Measurements from ENCODE around the gene REC114.
"Not testable (repeated sequence)": the region's sequence is repeated elsewhere in the genome, so short reads cannot be mapped to it uniquely, and the experiment has no call there.

The REC114 gene, protein sequence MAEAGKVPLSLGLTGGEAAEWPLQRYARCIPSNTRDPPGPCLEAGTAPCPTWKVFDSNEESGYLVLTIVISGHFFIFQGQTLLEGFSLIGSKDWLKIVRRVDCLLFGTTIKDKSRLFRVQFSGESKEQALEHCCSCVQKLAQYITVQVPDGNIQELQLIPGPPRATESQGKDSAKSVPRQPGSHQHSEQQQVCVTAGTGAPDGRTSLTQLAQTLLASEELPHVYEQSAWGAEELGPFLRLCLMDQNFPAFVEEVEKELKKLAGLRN

DNA sequence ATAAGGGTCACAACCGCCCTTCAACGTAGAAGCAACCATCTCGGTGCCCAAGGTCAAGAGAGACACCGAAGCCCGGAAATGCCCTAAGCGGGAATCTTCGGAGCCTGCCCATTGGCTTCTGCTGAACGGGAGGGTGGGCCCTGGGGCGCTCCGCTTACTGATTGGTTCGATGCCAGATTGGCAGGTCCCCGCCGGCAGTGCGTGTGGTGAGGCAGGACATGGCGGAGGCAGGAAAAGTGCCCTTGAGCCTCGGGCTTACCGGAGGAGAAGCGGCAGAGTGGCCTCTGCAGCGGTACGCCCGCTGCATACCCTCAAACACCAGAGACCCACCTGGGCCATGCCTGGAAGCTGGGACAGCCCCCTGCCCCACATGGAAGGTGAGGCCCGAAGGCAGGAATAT, at the start of gene REC114:
Gene REC114 (plus strand): TSS at position 197 of the 400 bp plus-strand sequence. CDS start 22 bp downstream, at position 219.
- no peak for DNase-seq (ENCODE audit: low read depth)
- no peak within 1 kb of the TSS for H3K4me3 ChIP-seq (ENCODE audit: low read depth, low read length)
- TF ChIP-seq, protein P1, sequence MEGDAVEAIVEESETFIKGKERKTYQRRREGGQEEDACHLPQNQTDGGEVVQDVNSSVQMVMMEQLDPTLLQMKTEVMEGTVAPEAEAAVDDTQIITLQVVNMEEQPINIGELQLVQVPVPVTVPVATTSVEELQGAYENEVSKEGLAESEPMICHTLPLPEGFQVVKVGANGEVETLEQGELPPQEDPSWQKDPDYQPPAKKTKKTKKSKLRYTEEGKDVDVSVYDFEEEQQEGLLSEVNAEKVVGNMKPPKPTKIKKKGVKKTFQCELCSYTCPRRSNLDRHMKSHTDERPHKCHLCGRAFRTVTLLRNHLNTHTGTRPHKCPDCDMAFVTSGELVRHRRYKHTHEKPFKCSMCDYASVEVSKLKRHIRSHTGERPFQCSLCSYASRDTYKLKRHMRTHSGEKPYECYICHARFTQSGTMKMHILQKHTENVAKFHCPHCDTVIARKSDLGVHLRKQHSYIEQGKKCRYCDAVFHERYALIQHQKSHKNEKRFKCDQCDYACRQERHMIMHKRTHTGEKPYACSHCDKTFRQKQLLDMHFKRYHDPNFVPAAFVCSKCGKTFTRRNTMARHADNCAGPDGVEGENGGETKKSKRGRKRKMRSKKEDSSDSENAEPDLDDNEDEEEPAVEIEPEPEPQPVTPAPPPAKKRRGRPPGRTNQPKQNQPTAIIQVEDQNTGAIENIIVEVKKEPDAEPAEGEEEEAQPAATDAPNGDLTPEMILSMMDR (conservative IDR thresholded peaks at IDR 0.05; ENCODE audit: low read depth, low read length) = no peak

DNA sequence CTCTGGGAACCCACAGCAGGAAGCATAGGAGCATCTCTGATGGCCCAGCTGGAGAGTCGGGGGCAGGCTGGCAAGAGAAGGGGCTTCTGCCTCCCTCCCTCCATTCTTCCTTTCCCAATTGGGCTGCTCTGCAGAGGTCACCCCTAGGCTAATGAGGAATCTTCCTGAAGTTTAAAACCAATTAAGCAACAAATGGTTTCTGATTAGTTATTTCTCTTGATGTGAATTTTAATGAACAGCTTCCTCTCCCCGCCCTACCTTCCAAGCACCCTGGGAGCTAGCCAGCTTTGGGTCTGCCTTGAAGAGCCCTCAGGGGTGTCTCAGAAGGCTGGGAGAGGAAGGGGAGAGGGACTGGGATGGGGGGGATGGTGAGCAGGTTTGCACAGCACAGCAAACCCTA, 49.6 kb upstream of the REC114 start:
- H3K4me3 ChIP-seq (ENCODE audit: low read depth, low read length) = no peak overlapping the region
- DNase-seq (ENCODE audit: low read depth) = no peak
- TF ChIP-seq, protein P1 (conservative IDR thresholded peaks at IDR 0.05; ENCODE audit: low read depth, low read length) = no peak

DNA sequence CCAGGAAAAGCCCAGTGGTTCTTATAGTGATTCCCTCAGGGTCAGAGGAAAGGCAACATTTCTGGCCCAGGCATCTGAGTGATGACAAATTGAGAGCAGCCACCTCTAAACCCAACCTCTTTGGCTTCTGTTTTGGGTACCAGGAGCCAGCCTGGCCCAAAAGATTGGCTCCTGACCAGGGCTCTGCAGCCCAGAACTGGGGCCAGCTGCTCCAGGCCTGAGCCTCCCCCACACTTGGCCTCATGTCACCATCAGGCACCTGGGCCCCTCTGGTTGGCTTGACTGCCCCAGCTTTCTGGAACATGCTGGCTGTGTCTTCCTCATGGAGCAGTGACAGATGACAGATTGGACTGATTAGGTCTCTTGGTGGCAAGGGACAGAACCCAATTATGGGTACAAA, 48.2 kb upstream of the REC114 start:
- TF ChIP-seq, protein P1 (conservative IDR thresholded peaks at IDR 0.05; ENCODE audit: low read depth, low read length) = no peak
- H3K4me3 ChIP-seq (ENCODE audit: low read depth, low read length) = no peak overlapping the region
- no peak for DNase-seq (ENCODE audit: low read depth)

DNA sequence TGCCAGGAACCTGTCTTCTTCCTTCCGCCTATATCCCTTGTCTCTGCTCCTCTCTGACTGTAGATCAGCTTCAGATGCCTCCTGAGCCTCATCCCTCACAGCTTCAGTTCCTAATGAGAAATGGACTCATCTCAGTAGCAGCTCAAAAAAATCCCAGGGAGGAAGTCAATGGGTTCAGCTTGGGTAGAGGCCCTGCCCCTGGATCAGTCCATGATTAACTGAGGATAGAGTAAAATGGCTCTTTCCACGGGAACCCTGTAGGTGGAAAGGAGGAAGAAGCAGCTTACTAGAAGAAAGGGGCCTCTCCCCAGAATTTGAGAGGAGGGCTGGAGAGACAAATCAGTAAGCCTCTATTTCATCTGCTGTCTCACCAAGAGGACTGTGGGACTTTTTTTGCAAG, 47.3 kb upstream of the REC114 start:
- H3K4me3 ChIP-seq (ENCODE audit: low read depth, low read length) = no peak overlapping the region
- TF ChIP-seq, protein P1 (conservative IDR thresholded peaks at IDR 0.05; ENCODE audit: low read depth, low read length) = no peak
- no peak for DNase-seq (ENCODE audit: low read depth)

DNA sequence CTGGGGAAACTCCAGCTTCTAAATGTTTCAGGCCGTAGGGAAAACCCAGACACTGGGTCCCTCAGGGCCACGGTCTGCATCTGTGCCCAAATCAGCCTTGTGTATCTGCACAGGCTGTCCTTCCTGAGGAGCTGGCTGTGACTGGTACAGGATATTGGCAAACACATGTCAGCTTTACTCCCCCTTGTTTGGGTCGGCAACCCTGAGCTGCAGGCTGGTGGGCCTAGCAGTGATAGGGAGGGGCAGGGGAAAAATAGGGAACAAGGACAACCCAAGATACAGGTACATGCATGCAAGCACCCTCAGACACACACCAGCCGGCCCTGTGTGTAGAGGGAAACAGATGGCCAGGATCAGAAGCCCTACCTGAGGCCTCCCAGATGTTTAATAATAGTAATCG, 45.5 kb upstream of the REC114 start:
- TF ChIP-seq, protein P1 (conservative IDR thresholded peaks at IDR 0.05; ENCODE audit: low read depth, low read length) = no peak
- DNase-seq (ENCODE audit: low read depth) = no peak
- H3K4me3 ChIP-seq (ENCODE audit: low read depth, low read length) = no peak overlapping the region

DNA sequence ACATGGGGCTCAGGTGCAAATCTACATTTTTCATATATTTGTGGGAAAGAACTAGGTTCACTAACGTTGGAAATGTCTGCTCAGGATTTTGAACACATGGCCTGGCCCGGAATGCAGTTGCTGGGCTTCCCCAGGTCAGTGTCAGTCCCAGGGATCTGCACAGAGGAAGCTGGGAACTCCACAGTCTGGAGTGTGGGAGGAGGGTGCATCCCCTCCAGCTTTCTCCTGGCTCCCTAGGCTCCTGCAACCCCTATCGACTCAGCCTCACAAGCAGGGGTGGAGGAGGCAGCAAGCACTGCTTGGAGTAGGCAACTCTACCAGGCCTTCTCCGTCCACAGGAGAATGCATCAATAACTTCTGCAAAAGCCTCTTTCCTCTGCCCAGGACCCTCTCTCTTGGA, 44.1 kb upstream of the REC114 start:
- DNase-seq (ENCODE audit: low read depth) = no peak
- TF ChIP-seq, protein P1 (conservative IDR thresholded peaks at IDR 0.05; ENCODE audit: low read depth, low read length) = no peak
- H3K4me3 ChIP-seq (ENCODE audit: low read depth, low read length) = no peak overlapping the region

DNA sequence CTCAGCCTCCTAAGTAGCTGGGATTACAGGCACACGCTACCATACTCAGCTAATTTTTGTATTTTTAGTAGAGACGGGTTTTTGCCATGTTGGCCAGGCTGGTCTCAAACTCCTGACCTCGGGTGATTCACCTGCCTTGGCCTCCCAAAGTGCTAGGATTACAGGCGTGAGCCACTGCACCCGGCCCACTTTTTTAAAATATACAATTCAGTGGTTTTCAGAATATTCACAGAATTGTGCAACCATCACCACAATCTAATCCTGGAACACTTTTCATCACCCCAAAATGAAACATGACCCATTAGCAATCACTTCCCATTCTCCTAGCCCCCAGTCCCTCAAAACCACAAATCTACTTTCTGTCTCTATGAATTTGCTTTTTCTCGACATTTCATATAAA, 42.7 kb upstream of the REC114 start:
- not testable (repeated sequence) for H3K4me3 ChIP-seq (ENCODE audit: low read depth, low read length)
- DNase-seq (ENCODE audit: low read depth) = peak; percentile 50

Measured in choroid plexus epithelial cell (primary cell).